Measurements from ENCODE around the gene PLAC1.

Gene PLAC1

GRCh38 chrX:134572816-134573682, 85.2 kb downstream of the PLAC1 start:
- no peak for DNase-seq

- no peak for DNase-seq
Measured at GRCh38 chrX:134571796-134572195, 86.5 kb downstream of the PLAC1 start.

- DNase-seq: peak in 1 of 5 experiments; percentile 72
Measured at GRCh38 chrX:134570899-134571298, 87.4 kb downstream of the PLAC1 start.

- DNase-seq: no peak
Measured at GRCh38 chrX:134570509-134570846, 87.8 kb downstream of the PLAC1 start.

GRCh38 chrX:134569306-134569705, 89.0 kb downstream of the PLAC1 start:
- DNase-seq: no peak

- DNase-seq: no peak
Measured at GRCh38 chrX:134568285-134569016, 89.8 kb downstream of the PLAC1 start.

- no peak for DNase-seq
Measured at GRCh38 chrX:134566506-134566905, 91.8 kb downstream of the PLAC1 start.

- DNase-seq: no peak
Measured at GRCh38 chrX:134562002-134562401, 96.3 kb downstream of the PLAC1 start.

- no peak for DNase-seq
Measured at GRCh38 chrX:134558133-134558532, 100.1 kb downstream of the PLAC1 start.

GRCh38 chrX:134554291-134554690, 104.0 kb downstream of the PLAC1 start:
- no peak for DNase-seq

GRCh38 chrX:134552351-134552750, 105.9 kb downstream of the PLAC1 start:
- DNase-seq: no peak

GRCh38 chrX:134551376-134552048, 106.8 kb downstream of the PLAC1 start:
- DNase-seq: no peak

GRCh38 chrX:134548257-134549201, 109.7 kb downstream of the PLAC1 start:
- peak in 1 of 5 experiments; percentile 53 for DNase-seq

GRCh38 chrX:134547047-134547679, 111.1 kb downstream of the PLAC1 start:
- DNase-seq: no peak

GRCh38 chrX:134546187-134546586, 112.1 kb downstream of the PLAC1 start:
- DNase-seq: no peak

GRCh38 chrX:134545510-134545909, 112.8 kb downstream of the PLAC1 start:
- no peak for DNase-seq

GRCh38 chrX:134544513-134545151, 113.6 kb downstream of the PLAC1 start:
- no peak for DNase-seq

GRCh38 chrX:134544135-134544512, 114.1 kb downstream of the PLAC1 start:
- no peak for DNase-seq

GRCh38 chrX:134543288-134543687, 115.0 kb downstream of the PLAC1 start:
- no peak for DNase-seq

GRCh38 chrX:134542485-134542884, 115.8 kb downstream of the PLAC1 start:
- DNase-seq: peak in 1 of 5 experiments; percentile 32

- no peak for DNase-seq
Measured at GRCh38 chrX:134541906-134542305, 116.4 kb downstream of the PLAC1 start.
